Measurements from ENCODE around the gene HMCN2.

DNA sequence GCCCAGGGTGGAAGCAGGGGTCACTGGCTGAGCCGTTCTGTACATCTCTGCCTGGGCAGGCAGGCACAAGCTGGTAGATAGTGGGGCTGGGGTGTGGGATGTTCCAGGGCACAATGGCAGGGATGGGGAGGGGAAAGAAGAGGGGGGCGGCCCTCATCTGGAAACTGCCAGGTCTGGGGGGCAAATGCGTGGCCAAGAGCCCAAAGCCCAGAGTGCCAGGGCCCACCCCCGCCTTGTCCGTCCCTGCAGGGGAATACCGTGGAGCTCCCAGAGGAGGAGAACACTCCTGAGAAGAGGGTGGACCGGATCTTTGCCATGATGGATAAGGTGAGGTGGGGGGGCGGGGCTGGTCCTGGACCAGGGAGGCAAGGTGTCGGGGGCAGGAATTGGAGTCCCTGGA lies 42.7 kb upstream of the HMCN2 start:
- no peak for TF ChIP-seq CTCF (conservative IDR thresholded peaks at IDR 0.05)
- TF ChIP-seq ZFX (IDR thresholded peaks at IDR 0.05) = no peak
